GM18870 (cell line): ENCODE results near the gene UBE2Q2.

Experiments used
- ATAC-seq: cut with Tn5 transposase; IDR thresholded peaks from one replicate; pipeline ENCODE4 v1.9.1; 2021; ENCODE audit warnings: moderate library complexity; ENCODE audit not compliant: unreplicated experiment

UBE2Q2 gene

DNA sequence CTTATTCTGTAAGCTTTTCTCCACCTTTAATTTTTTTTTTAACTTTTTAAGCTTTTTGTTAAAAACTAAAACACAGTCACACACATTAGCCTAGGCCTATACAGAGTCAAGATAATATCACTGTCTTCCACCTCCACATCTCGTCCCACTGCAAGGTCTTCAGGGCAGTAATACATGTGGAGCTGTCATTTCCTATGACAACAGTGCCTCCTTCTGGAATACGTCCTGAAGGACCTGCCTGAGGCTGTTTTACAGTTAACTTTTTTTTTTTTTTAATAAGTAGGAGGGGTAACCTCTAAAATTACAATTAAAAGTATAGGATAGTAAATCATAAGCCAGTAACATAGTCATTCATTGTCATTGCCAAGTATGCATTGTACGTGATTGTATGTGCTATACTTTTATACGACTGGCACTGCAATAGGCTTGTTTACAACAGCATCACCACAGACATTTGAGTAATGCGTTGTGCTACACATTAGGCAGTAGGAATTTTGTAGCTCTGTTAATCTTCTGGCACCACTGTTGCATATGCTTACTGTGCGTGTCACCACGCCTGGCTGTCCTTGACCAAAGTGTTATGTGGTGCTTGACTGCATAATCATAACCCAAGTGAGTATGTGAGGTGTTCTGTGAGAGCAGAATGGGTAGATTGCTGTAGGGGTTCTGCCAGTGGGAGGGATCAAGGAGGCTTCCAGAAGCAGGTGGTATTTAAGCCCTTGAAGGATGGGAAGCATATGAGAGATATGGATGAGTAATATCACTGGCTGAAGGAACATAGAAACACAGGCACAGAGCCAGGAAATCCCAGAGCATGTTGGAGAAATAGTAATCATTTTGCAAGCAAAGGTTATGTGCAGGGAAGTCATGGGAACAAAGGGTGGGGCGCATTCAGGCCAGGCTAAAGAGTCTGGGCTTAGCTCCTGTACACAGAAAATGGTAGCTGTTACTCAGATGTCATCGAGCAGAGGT is 78.8 kb downstream of the UBE2Q2 start:
- ATAC-seq = no peak

- ATAC-seq = no peak
Observed at GRCh38 chr15:75923756-75924155, 80.5 kb downstream of the UBE2Q2 start.

DNA sequence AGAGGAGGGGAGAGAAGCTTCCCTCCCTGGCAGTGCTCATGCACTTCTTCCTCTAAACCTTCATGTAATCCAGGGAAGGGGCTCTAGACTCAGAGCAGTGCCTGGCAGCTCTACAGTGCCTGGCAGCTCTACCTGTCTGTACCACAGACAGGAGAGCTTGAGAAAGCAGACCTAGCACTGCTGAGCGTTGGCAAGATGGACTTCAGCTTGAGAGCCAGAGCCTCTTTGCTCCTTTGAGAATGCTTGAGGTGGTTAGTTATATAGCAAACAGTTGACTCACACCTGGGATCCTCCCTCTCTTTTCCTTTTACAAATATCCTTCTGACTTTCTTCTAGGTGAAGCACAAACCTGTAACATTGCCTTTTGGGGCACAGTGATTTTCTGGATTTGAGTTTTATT is 81.3 kb downstream of the UBE2Q2 start:
- no peak for ATAC-seq

DNA sequence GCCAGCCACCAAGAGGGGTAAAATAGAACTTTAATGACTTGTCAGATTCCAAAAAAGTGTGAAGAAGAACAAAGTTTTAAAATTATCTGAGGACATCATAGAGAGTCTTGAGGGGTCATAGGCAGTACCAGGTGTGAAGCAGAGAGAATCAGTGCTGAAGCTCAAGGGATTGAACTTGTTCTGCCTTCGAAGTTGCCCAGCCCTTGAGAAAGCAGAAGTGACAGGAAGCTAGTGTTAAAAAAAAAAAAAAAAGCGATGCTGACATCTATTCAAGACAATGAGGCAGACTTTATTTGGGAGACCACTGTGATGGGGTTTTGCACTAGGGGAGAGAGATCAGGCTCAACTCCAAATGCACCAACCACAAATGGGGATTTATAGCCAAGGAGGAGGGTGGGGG is 82.2 kb downstream of the UBE2Q2 start:
- ATAC-seq = no peak

DNA sequence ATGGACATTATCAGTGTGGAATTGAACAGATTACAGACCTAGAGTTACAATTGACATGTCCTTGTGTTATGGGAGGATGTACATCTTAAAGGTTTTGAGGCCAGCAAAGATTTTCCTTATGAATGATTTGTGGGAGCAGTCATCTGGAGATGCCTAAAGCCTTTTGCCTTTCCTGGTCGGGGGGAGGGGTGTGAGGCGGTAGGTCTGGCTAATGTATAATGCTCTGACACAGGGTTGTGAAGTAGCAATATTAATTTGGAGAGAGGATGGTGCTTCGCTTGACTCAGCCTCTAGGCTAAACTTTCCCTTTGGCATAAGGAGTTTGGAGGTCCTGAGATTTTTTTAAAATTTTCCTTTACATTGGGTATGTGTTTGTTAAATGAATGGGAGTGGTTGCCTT is 83.7 kb downstream of the UBE2Q2 start:
- no peak for ATAC-seq

DNA sequence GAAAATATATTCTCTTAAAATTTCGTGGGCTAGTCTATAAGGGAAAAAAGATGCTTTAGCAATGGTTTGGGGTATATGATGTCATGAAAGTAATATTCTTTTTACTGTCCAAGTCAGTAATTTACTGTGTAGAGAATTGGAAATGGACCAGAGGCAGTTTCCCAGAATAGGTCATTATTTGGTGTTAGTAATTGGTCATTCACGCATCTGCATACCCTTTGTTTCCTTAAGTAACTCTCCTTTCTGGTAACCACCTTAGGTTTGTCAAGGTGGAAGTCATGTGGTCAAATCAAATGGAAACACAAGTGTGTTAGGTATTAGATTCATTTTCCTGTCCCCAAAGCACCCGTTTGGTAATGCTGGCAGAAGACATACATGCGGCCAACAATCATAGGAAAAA is 84.4 kb downstream of the UBE2Q2 start:
- no peak for ATAC-seq

DNA sequence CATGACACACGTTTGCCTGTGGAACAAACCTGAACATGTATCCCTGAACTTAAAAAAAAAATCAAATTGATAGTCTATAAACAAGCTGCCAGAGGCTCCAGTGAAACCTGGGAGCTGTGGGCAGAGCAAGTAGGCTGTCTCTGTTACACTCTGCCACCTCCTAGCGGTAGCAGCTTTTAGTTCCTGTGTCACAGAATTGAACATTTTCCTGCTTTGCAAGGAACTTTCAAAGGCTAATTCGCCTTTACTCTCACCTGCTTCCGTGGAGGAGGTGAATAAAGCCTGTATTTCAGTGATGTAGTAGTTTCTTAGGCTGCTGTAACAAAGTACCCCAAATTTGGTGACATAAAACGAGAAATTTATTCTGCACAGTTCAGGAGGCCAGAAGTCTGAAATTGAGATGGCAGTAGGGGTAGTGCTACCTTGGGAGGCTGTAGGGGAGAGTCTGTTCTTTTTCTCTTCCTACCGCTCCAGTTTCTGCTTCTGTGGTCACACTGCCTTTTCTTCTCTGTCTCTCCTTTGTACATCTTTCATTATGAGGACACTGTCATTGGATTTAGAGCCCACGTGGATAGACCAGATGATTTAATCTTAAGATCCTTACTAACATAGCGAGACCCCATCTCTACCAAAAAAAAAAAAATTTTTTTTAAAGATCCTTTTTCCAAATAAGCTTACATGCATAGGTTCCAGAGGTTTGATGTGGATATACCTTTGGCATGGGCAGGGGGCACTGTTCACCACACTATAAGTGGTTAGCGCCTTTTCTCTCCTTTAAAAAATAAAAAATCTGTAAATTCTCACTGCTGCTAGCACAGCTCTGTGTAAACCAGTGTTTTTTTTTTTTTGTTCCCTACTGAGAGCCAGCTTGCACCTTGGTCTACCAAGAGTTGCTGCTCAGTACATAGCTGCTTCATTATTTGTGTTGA is 85.7 kb downstream of the UBE2Q2 start:
- ATAC-seq = no peak

DNA sequence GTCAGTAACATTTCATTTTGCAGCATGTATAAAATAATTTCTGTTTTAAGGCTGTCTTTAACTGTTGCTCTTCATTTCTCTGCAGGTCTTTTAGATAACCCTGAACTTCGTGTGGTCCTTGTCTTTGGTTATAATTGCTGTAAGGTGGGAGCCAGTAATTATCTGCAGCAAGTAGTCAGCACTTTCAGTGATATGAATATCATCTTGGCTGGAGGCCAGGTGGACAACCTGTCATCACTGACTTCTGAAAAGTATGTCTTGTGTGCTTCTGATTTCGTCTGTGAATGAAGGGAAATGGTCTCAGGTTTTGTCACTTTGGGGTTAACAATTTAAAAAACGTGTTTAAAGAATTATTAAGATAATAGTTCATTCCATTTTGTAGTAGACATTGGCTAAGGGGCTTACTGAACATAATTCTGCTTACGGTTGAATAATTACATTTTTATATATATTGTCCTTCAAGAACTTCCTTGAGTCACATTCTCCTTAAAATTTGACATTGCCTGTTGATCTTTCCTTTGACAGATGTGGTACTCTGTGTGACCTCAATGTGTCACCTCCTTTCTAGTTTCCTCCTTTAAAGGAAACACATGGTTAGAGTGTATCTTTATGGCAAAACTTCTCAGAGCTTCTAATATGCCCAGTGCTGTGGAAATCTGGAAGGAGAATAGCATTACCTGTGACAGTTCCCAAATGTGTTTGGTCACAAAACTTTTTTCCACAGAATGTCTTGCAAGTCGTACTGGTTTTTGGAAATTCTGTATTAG is 86.7 kb downstream of the UBE2Q2 start:
- ATAC-seq = no peak

- no peak for ATAC-seq
Observed at GRCh38 chr15:75930866-75931265, 87.6 kb downstream of the UBE2Q2 start.

DNA sequence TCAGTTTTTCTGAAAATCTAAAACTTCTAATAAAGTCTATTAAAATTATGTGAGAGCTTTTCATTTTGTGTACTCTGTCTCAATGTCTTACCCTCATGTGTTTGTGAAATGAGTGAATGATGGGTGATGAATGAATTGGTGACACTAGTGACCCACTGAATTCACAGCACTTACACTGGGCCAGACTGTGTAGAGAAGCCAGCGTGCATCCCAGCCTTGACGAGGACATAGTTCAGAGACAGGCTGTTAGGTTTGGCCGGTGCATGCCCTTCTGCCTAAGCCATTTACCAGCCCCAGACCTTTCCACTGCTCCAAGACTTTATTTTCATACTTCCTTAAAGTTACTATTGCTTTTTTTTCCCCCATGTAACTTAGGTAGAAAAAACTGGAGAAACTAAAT is 99.2 kb downstream of the UBE2Q2 start:
- no peak for ATAC-seq

DNA sequence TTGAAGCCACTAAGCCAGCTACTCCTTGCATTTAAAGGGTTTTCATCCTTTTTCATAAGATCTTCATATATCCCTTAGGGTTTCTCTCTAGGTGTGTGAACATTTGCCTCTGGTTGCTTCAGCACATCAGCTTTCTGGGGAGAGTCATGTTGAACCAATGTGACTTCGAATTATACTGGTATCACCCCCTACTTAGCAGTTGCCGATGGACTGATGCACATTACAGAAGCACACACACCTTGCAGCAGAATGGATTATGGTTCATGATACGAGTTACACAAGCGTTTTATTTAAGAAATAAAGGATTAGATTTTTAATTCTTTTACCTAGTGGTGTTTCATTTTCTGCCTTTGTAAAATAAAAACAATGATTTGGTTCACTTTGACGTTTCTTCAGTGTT is 100.0 kb downstream of the UBE2Q2 start:
- ATAC-seq = no peak

- no peak for ATAC-seq
Observed at GRCh38 chr15:75943713-75944215, 100.5 kb downstream of the UBE2Q2 start.

DNA sequence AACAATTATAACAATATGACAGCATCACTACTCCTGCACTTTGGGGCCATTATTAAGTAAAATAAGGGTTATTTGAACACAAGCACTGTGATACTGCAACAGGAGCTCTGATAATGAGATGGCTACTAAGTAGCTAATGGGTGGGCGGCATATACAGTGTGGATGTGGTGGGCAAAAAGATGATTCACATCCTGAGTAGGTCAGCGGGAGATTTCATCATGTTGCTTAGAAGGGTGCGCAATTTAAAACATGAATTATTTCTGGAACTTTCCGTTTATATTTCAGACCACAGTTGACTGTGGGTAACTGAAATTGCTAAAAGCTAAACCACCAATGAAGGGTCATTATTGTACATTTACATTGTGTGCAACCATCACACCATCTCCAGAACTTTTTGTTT is 102.7 kb downstream of the UBE2Q2 start:
- ATAC-seq = no peak

GRCh38 chr15:75947092-75947491 is 103.8 kb downstream of the UBE2Q2 start:
- ATAC-seq = no peak

DNA sequence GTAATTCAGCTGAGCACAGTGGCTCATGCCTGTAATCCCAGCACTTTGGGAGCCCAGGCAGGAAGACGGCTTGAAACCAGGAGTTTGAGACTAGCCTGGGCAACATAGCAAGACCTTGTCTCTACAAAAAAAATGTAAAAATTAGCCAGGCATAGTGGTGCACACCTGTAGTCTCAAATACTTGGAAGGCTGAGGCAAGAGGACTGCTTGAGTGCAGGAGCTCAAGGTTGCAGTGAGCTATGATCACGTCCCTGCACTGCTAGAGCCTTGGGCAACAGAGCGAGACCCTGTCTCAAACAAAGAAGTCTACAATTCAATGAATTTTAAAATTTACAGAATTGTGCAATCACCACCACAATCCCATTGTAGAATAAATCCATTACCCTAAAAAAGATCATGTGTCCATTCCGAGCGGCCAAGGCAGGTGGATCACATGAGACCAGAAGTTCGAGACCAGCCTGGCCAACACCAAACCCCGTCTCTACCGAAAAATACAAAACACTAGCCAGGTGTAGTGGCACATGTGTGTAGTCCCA is 105.6 kb downstream of the UBE2Q2 start:
- no peak for ATAC-seq
